ENCODE measurements around the gene COLEC12.
A peak's percentile ranks its signal among the peaks of the same experiment; 100 is the strongest.

GRCh38 chr18:267688-268552 is 232.6 kb downstream of the COLEC12 start, which contains the start of gene THOC1:
- TF ChIP-seq CTCF (IDR thresholded peaks at IDR 0.05) (no peak), POLR2A (IDR thresholded peaks at IDR 0.05) (peak; percentile 64 to 85), POLR2AphosphoS5 (IDR thresholded peaks at IDR 0.05) (peak; percentile 79 to 97 (median 86))
